GM19193 (cell line): Measurements from ENCODE around the gene C17orf114.

Experiments
- POLR2A ChIP-seq: IDR thresholded peaks from 4 replicates; pipeline ENCODE4 v1.6.1; 2011; ENCODE audit not compliant: insufficient read depth, insufficient read length; ENCODE audit errors: extremely low read depth

C17orf114 gene

GRCh38 chr17:4780325-4780955, 21.7 kb downstream of the C17orf114 start:
- no peak for TF ChIP-seq POLR2A

GRCh38 chr17:4777969-4778760, 24.0 kb downstream of the C17orf114 start:
- no peak for TF ChIP-seq POLR2A

GRCh38 chr17:4772235-4772613, 29.9 kb downstream of the C17orf114 start:
- TF ChIP-seq POLR2A: no peak

- no peak for TF ChIP-seq POLR2A
Observed at GRCh38 chr17:4771519-4772234, 30.5 kb downstream of the C17orf114 start, which contains the start of gene TM4SF5. TM4SF5 (plus strand) TSS chr17:4771886; CDS start chr17:4771923, 37 bp downstream.

GRCh38 chr17:4769628-4770027, 32.5 kb downstream of the C17orf114 start:
- no peak for TF ChIP-seq POLR2A

GRCh38 chr17:4768298-4768697, 33.8 kb downstream of the C17orf114 start:
- TF ChIP-seq POLR2A: no peak

- TF ChIP-seq POLR2A: no peak
Observed at GRCh38 chr17:4766723-4767122, 35.4 kb downstream of the C17orf114 start.

- no peak for TF ChIP-seq POLR2A
Observed at GRCh38 chr17:4766201-4766600, 35.9 kb downstream of the C17orf114 start.

- TF ChIP-seq POLR2A: no peak
Observed at GRCh38 chr17:4764595-4764994, 37.5 kb downstream of the C17orf114 start.

- no peak for TF ChIP-seq POLR2A
Observed at GRCh38 chr17:4759776-4760236, 42.3 kb downstream of the C17orf114 start.

GRCh38 chr17:4753392-4753791, 48.7 kb downstream of the C17orf114 start:
- no peak for TF ChIP-seq POLR2A

- no peak for TF ChIP-seq POLR2A
Observed at GRCh38 chr17:4751932-4752331, 50.2 kb downstream of the C17orf114 start.
